SU-DHL-6 (cell line): ENCODE measurements around the gene PDCD4.
A peak's percentile ranks its signal among the peaks of the same experiment; 100 is the strongest.

Experiments
- H2AFZ ChIP-seq: fragments of 200-600 bp; sonication (generic); 2 replicates; pipeline ENCODE4 v1.6.1; 2014; ENCODE audit warnings: low read depth, mild to moderate bottlenecking, moderate library complexity, mixed read lengths, antibody characterized with exemption, low read length; ENCODE audit not compliant: severe bottlenecking
- H3F3A ChIP-seq: fragments of 200-600 bp; shearing (Covaris generic); 2 replicates; pipeline ENCODE4 v1.6.0; 2016; ENCODE audit warnings: antibody characterized with exemption, mild to moderate bottlenecking; ENCODE audit not compliant: insufficient read depth
- H3K27ac ChIP-seq: fragments of 200-600 bp; sonication (generic); 2 replicates; pipeline ENCODE4 v1.5.1; 2016; ENCODE audit warnings: low read depth, mild to moderate bottlenecking, low read length, moderate library complexity, mixed read lengths
- H3K27me3 ChIP-seq: fragments of 200-600 bp; sonication (generic), shearing (Covaris generic); 2 replicates; pipeline ENCODE4 v1.6.0; 2014; ENCODE audit warnings: mild to moderate bottlenecking, low read length
- H3K36me3 ChIP-seq: fragments of 200-600 bp; sonication (generic); 2 replicates; pipeline ENCODE4 v1.6.1; 2014; ENCODE audit warnings: mild to moderate bottlenecking, low read length, mixed read lengths
- H3K4me2 ChIP-seq: fragments of 300-600, 200-600 bp; shearing (Covaris generic), sonication (generic); 2 replicates; pipeline ENCODE4 v1.6.0; 2014; ENCODE audit warnings: low read length, low read depth, mild to moderate bottlenecking; ENCODE audit not compliant: poor library complexity, severe bottlenecking
- H3K4me3 ChIP-seq: fragments of 200-600 bp; sonication (generic); 2 replicates; pipeline ENCODE4 v1.5.1; 2014; ENCODE audit warnings: antibody characterized with exemption, low read length, mild to moderate bottlenecking, mixed read lengths; ENCODE audit not compliant: insufficient read depth, poor library complexity, severe bottlenecking
- H3K79me2 ChIP-seq: fragments of 200-600 bp; sonication (generic); 2 replicates; pipeline ENCODE4 v1.6.1; 2014; ENCODE audit warnings: mild to moderate bottlenecking, low read length, moderate library complexity; ENCODE audit not compliant: insufficient read depth
- H3K9ac ChIP-seq: fragments of 200-600 bp; sonication (generic); 2 replicates; pipeline ENCODE4 v1.7.0; 2014; ENCODE audit warnings: mild to moderate bottlenecking, low read length
- H3K9me2 ChIP-seq: fragments of 200-600 bp; sonication (generic); replicated peaks from 2 replicates; pipeline ENCODE4 v1.6.1; 2014; ENCODE audit warnings: low read length; ENCODE audit not compliant: insufficient read depth
- H3K9me3 ChIP-seq: fragments of 200-600 bp; sonication (generic); 2 replicates; pipeline ENCODE4 v1.6.1; 2014; ENCODE audit warnings: low read length, mixed read lengths; ENCODE audit not compliant: insufficient read depth
- H4K20me1 ChIP-seq: fragments of 200-600 bp; sonication (generic); 2 replicates; pipeline ENCODE4 v1.6.1; 2014; ENCODE audit warnings: low read depth, mild to moderate bottlenecking, antibody characterized with exemption, low read length, moderate library complexity, mixed read lengths
- CTCF ChIP-seq: fragments of 200-600 bp; sonication (generic); IDR thresholded peaks from one replicate; pipeline ENCODE4 v1.5.1; 2017; ENCODE audit warnings: antibody characterized with exemption, mild to moderate bottlenecking, low read length, moderate library complexity; ENCODE audit not compliant: insufficient read depth, poor library complexity, severe bottlenecking
- EZH2phosphoT487 ChIP-seq: fragments of 200-600 bp; sonication (generic), shearing (Covaris generic); conservative IDR thresholded peaks from 2 replicates; pipeline ENCODE4 v1.6.1; 2018; ENCODE audit warnings: mild to moderate bottlenecking, antibody characterized with exemption, low read length, moderate library complexity, mixed read lengths

PDCD4 gene

GRCh38 chr10:110862961-110863360 is 8.8 kb upstream of the PDCD4 start:
- H4K20me1 ChIP-seq = no peaks in the 10 kb centered on the region
- peak overlapping the region; percentile 89; the same call in 1 of the 2 replicates for H3K27ac ChIP-seq
- H3K79me2 ChIP-seq = no peaks in the 10 kb centered on the region
- H3K9me3 ChIP-seq = no peaks in the 10 kb centered on the region
- peaks cover 63% of the 10 kb centered on the region for H3F3A ChIP-seq
- TF ChIP-seq EZH2phosphoT487 (no peak), CTCF (no peak)
- no peak overlapping the region for H3K9ac ChIP-seq
- H3K9me2 ChIP-seq = no peaks in the 10 kb centered on the region
- no peak overlapping the region for H2AFZ ChIP-seq
- no peak overlapping the region for H3K4me2 ChIP-seq
- H3K4me3 ChIP-seq = no peak overlapping the region
- no peaks in the 10 kb centered on the region for H3K27me3 ChIP-seq
- no peaks in the 10 kb centered on the region for H3K36me3 ChIP-seq

- Histone ChIP-seq H3K4me2 (no peak overlapping the region), H4K20me1 (no peaks in the 10 kb centered on the region), H3K9me2 (no peaks in the 10 kb centered on the region), H2AFZ (no peak overlapping the region), H3K27ac (peak overlapping the region; percentile 89; the same call in 1 of the 2 replicates), H3F3A (peaks cover 65% of the 10 kb centered on the region), H3K36me3 (no peaks in the 10 kb centered on the region), H3K9me3 (no peaks in the 10 kb centered on the region), H3K9ac (no peak overlapping the region), H3K4me3 (no peak overlapping the region), H3K27me3 (no peaks in the 10 kb centered on the region), H3K79me2 (no peaks in the 10 kb centered on the region)
- TF ChIP-seq EZH2phosphoT487 = no peak
- no peak for TF ChIP-seq CTCF
Observed at GRCh38 chr10:110863361-110863760, 8.4 kb upstream of the PDCD4 start.

- H3K4me3 ChIP-seq = no peak overlapping the region
- TF ChIP-seq CTCF = no peak
- TF ChIP-seq EZH2phosphoT487 = no peak
- no peaks in the 10 kb centered on the region for H3K27me3 ChIP-seq
- no peaks in the 10 kb centered on the region for H3K9me2 ChIP-seq
- H3K9me3 ChIP-seq = no peaks in the 10 kb centered on the region
- peak overlapping the region; percentile 89 for H3K27ac ChIP-seq
- no peak overlapping the region for H3K9ac ChIP-seq
- H3K4me2 ChIP-seq = peak overlapping the region; percentile 69
- H3F3A ChIP-seq = peaks cover 71% of the 10 kb centered on the region
- H3K36me3 ChIP-seq = no peaks in the 10 kb centered on the region
- H4K20me1 ChIP-seq = no peaks in the 10 kb centered on the region
- no peak overlapping the region for H2AFZ ChIP-seq
- no peaks in the 10 kb centered on the region for H3K79me2 ChIP-seq
Observed at GRCh38 chr10:110863956-110864355, 7.8 kb upstream of the PDCD4 start.
